K562 (cell line): ENCODE measurements around the gene PRUNE1. TPM values are rescaled to one million over a fixed set of nuclear protein-coding genes. Genes with fewer than 3 reads are reported as not detected.

ENCODE experiments used
- ATAC-seq: fragments of 200-7000 bp; cut with Tn5 transposase; 3 replicates; pipeline ENCODE4 v1.9.1; 2020; ENCODE audit warnings: moderate library complexity
- BruUV-seq: library from RNA; stranded (reverse); fragments of 400-500 nt; replicated peaks from 2 replicates; lab custom pipeline; 2021; lab: Mats Ljungman, UMichigan
- CTCF ChIA-PET: fragments of 300-600 bp; formaldehyde crosslinking; extraction: SDS; loops from one replicate; lab custom pipeline; 2021; ENCODE audit warnings: low intra/inter-chr PET ratio; lab: Yijun Ruan, JAX
- POLR2A ChIA-PET: fragments of 300-600, 350-650 bp; sonication (Branson Sonifier 250); formaldehyde crosslinking; extraction: SDS; loops from one replicate; lab custom pipeline; 2021; ENCODE audit warnings: antibody characterized with exemption, inconsistent platforms; lab: Yijun Ruan, JAX
- DNase-seq, 4 experiments: peaks; one replicate each; pipeline versions ENCODE4 v3.0.0 to v3.0.0-alpha.2; 2011 to 2018; ENCODE audit warnings: low spot score in 3 of 4, mixed read lengths in 3 of 4; ENCODE audit errors: extremely low read depth in 1 of 4
- FAIRE-seq: peaks from 2 replicates; lab custom pipeline; 2011; peaks lifted over from hg19 to GRCh38; lab: Jason Lieb, UNC
- H2AFZ ChIP-seq: 2 replicates; pipeline ENCODE4 v1.6.0; 2011; ENCODE audit warnings: low read depth, low read length, control low read depth, inconsistent platforms
- H3K27ac ChIP-seq: fragments of 200-600 bp; 3 replicates; pipeline ENCODE4 v1.8.0; 2011; ENCODE audit warnings: low read depth, mild to moderate bottlenecking, control low read depth, inconsistent platforms, low read length, moderate library complexity, mixed read lengths; ENCODE audit errors: extremely low read depth
- H3K27me3 ChIP-seq, 2 experiments: fragments of 300-600 bp in 1 of 2; 2 replicates in 1 of 2; 3 replicates in 1 of 2; pipeline versions ENCODE4 v1.6.0 to v1.8.0; 2011; ENCODE audit warnings: inconsistent platforms in 2 of 2, low read length in 2 of 2, mild to moderate bottlenecking in 1 of 2, mixed read lengths in 1 of 2, moderate library complexity in 1 of 2; ENCODE audit not compliant: control insufficient read depth in 2 of 2, insufficient read depth in 2 of 2
- H3K36me3 ChIP-seq: fragments of 300-600 bp; 3 replicates; pipeline ENCODE4 v1.8.0; 2011; ENCODE audit warnings: mild to moderate bottlenecking, low read length, inconsistent platforms; ENCODE audit not compliant: control insufficient read depth, insufficient read depth
- H3K4me1 ChIP-seq, 2 experiments: fragments of 200-600 bp in 1 of 2; replicated peaks in 1 of 2; 2 replicates in 1 of 2; 3 replicates in 1 of 2; pipeline versions ENCODE4 v1.5.1 to v1.8.0; 2011; ENCODE audit warnings: inconsistent platforms in 2 of 2, low read length in 2 of 2, mild to moderate bottlenecking in 1 of 2, mixed read lengths in 1 of 2, moderate library complexity in 1 of 2; ENCODE audit not compliant: control insufficient read depth in 2 of 2, insufficient read depth in 2 of 2
- H3K4me2 ChIP-seq: 2 replicates; pipeline ENCODE4 v1.6.1; 2011; ENCODE audit warnings: low read length, control low read depth, inconsistent platforms, mixed read lengths; ENCODE audit not compliant: insufficient read depth
- H3K4me3 ChIP-seq: fragments of 200-600 bp; sonication (generic), shearing (Covaris generic); 2 replicates; pipeline ENCODE4 v1.5.1; 2016; ENCODE audit warnings: control low read depth, inconsistent platforms
- H3K79me2 ChIP-seq: fragments of 200-600 bp; 3 replicates; pipeline ENCODE4 v1.8.0; 2011; ENCODE audit warnings: low read length, inconsistent platforms; ENCODE audit not compliant: control insufficient read depth, insufficient read depth
- H3K9ac ChIP-seq, 2 experiments: 2 replicates each; pipeline versions ENCODE4 v1.6.0 to v1.6.1; 2011; ENCODE audit warnings: low read depth in 2 of 2, low read length in 2 of 2, control low read depth in 1 of 2, inconsistent platforms in 1 of 2, mild to moderate bottlenecking in 1 of 2, mixed read lengths in 1 of 2; ENCODE audit not compliant: insufficient read depth in 1 of 2
- H3K9me1 ChIP-seq: one replicate; pipeline ENCODE4 v1.6.0; 2011; ENCODE audit warnings: inconsistent platforms, mild to moderate bottlenecking, low read length, moderate library complexity; ENCODE audit not compliant: control insufficient read depth, insufficient read depth
- H3K9me3 ChIP-seq: replicated peaks from 2 replicates; pipeline ENCODE4 v1.5.1; 2011; ENCODE audit warnings: low read depth, low read length, inconsistent platforms; ENCODE audit not compliant: control insufficient read depth, insufficient read depth
- H4K20me1 ChIP-seq: replicated peaks from 2 replicates; pipeline ENCODE4 v1.6.1; 2011; ENCODE audit warnings: low read length, inconsistent platforms, mixed read lengths; ENCODE audit not compliant: control insufficient read depth, insufficient read depth
- BACH1 ChIP-seq: fragments of 200-800 bp; sonication (Bioruptor generic); IDR thresholded peaks from 2 replicates; pipeline ENCODE4 v1.6.1; 2016; ENCODE audit warnings: missing genetic modification characterization, missing compliant biosample characterization
- FIP1L1 ChIP-seq: fragments of 200-400 bp; formaldehyde crosslinking; IDR thresholded peaks from 2 replicates; pipeline ENCODE4 v1.6.1; 2018; ENCODE audit warnings: mild to moderate bottlenecking, low read depth, low read length; ENCODE audit not compliant: poor library complexity, severe bottlenecking
- GABPB2 ChIP-seq: fragments of 250-450 bp; sonication (Bioruptor Pico); conservative IDR thresholded peaks from 2 replicates; pipeline ENCODE4 v1.5.1; 2021; ENCODE audit warnings: mild to moderate bottlenecking
- GTF2A2 ChIP-seq: IDR thresholded peaks from 2 replicates; pipeline ENCODE4 v1.6.1; 2016; ENCODE audit warnings: mild to moderate bottlenecking, missing genetic modification characterization, missing compliant biosample characterization
- HDAC8 ChIP-seq: fragments of 450-650 bp; IDR thresholded peaks from 2 replicates; pipeline ENCODE4 v1.6.1; 2016; ENCODE audit warnings: mild to moderate bottlenecking, missing genetic modification characterization, moderate library complexity, missing compliant biosample characterization
- MTA2 ChIP-seq: fragments of 450-650 bp; IDR thresholded peaks from 2 replicates; pipeline ENCODE4 v1.6.1; 2016; ENCODE audit warnings: low read depth
- NRF1 ChIP-seq, 2 experiments: fragments of 450-650 bp; IDR thresholded peaks in 1 of 2; conservative IDR thresholded peaks in 1 of 2; 2 replicates each; pipeline ENCODE4 v1.6.1; 2014; ENCODE audit warnings: mild to moderate bottlenecking in 2 of 2
- PHF8 ChIP-seq: fragments of 200-600 bp; sonication (generic); IDR thresholded peaks from 2 replicates; pipeline ENCODE4 v1.6.1; 2012; ENCODE audit warnings: mixed run types, mild to moderate bottlenecking, inconsistent platforms, low read length, moderate library complexity, borderline replicate concordance
- RB1 ChIP-seq: fragments of 450-650 bp; IDR thresholded peaks from 2 replicates; pipeline ENCODE4 v1.6.1; 2017; ENCODE audit warnings: low read depth, mild to moderate bottlenecking
- SMAD4 ChIP-seq: fragments of 250-450 bp; sonication (Bioruptor Pico); conservative IDR thresholded peaks from 2 replicates; pipeline ENCODE4 v1.8.0; 2021; ENCODE audit warnings: inconsistent platforms, mild to moderate bottlenecking, moderate library complexity
- SREBF2 ChIP-seq: sonication (generic); formaldehyde crosslinking; IDR thresholded peaks from 2 replicates; pipeline ENCODE4 v1.4.0; 2020; ENCODE audit warnings: mild to moderate bottlenecking, missing genetic modification reagents
- ZFPM2 ChIP-seq: fragments of 250-450 bp; sonication (Bioruptor Pico); IDR thresholded peaks from 2 replicates; pipeline ENCODE4 v1.5.1; 2022; ENCODE audit warnings: mild to moderate bottlenecking
- ZNF23 ChIP-seq: fragments of 250-450 bp; sonication (Bioruptor Pico); IDR thresholded peaks from 2 replicates; pipeline ENCODE4 v1.4.0; 2020; ENCODE audit warnings: mild to moderate bottlenecking
- ZNF589 ChIP-seq: fragments of 200-800 bp; sonication (Bioruptor generic); IDR thresholded peaks from 2 replicates; pipeline ENCODE4 v1.6.1; 2016; ENCODE audit warnings: low read depth, missing genetic modification characterization, missing compliant biosample characterization
- WGBS: fragments of 100-300 bp; shearing (Covaris generic); methylation state at CpG from one replicate; pipeline ENCODE4 v1.1.6; 2016; ENCODE audit warnings: low coverage, mixed read lengths; ENCODE audit not compliant: insufficient coverage; ENCODE audit errors: missing lambda C conversion rate; 5-methylcytosine and 5-hydroxymethylcytosine counted together
- in situ Hi-C: fragments of 300-500 bp; cut with MboI; formaldehyde crosslinking; loops from 4 replicates; pipeline ENCODE4 v1.15.0; 2018; ENCODE audit warnings: inconsistent platforms, mixed read lengths
- intact Hi-C: fragments of 100-400 bp; cut with micrococcal nuclease; formaldehyde crosslinking; loops from 2 replicates; pipeline ENCODE4 v1.14.2; 2022
- polyA plus RNA-seq, 8 experiments: library from polyadenylated mRNA; depleted of rRNA in 4 of 8; stranded (reverse) in 5 of 8; unstranded in 3 of 8; fragments of >200 nt; fragmentation: Nextera tagmentation in 2 of 8; fragmentation: Illumina TruSeq in 1 of 8; extraction: Ambion mirVana in 2 of 8; extraction: Trizol in 1 of 8; gene quantifications; 2 replicates each; pipeline versions ENCODE4 v1.2.1 to v1.2.3, GENCODE V29; 2011 to 2014; ENCODE audit warnings: inconsistent platforms in 1 of 8, missing spikeins in 1 of 8
- total RNA-seq, 7 experiments: library from RNA; depleted of rRNA in 6 of 7; stranded (reverse); fragments of >200 nt in 6 of 7; fragmentation: Illumina TruSeq in 2 of 7; extraction: Trizol in 2 of 7; gene quantifications; 2 replicates each; pipeline versions ENCODE4 v1.2.1 to v1.2.3, GENCODE V29; 2011 to 2021; ENCODE audit warnings: low replicate concordance in 1 of 7
- TF ChIP-seq, protein P1 (sequence below): fragments of 450-650 bp; IDR thresholded peaks from 2 replicates; pipeline ENCODE4 v1.6.1; 2017; ENCODE audit warnings: antibody characterized with exemption, mild to moderate bottlenecking
- TF ChIP-seq, protein P2 (sequence below): sonication (generic); formaldehyde crosslinking; IDR thresholded peaks from 2 replicates; pipeline ENCODE4 v1.8.0; 2022; ENCODE audit warnings: mild to moderate bottlenecking, missing genetic modification reagents

The PRUNE1 gene
- total and polyA plus RNA-seq, 9 of the 15 experiments (the other 6 are each of a cell fraction or from before 2014, with no cell fraction given): 16.7 to 48.3 (median 26.2) TPM

DNA sequence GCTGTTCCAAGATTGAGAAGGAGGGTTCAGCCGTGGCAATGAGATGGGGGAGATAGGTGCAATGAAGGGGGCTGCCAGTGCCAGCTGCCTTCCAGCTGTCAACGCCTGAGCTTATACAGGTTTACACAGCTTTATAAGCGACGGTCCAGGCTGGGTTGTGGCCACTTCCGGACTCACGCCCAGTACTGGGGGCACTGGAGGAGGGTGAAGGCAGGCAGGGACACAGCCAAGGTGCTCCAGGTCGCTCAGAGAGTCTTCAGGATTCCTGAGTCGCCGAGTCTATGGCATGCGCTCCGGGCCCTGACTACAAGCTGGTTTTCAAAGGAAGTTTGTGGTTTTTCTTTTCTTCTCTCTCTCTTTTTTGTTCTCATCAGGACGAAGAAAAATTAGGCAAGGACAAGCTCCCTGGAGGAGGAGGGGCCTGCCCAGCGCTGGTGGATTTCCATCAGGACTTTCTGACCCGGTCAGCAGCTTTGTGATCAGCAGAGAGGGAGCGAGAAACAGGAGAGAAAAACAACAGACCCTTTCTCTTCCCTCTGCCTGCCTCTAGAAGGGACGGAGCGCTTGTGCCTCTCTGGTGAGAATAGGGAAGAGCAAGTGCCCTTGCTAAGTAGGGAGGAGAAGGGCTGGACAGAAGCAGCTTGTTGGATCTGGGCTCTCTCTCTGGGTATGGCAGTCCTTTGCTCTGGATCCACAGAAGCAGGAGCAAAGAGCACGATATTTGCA, 1.8 kb upstream of the PRUNE1 start, which contains the start of gene MINDY1:
TSS of gene MINDY1 (minus strand) at position 576 of the 726 bp plus-strand sequence. CDS start 4,285 bp downstream, outside the sequence.
- no peaks in the 10 kb centered on the region for H3K27me3 ChIP-seq
- peaks cover 6% of the 10 kb centered on the region; the same call in 1 of the 3 replicates for H3K36me3 ChIP-seq
- peak within 1 kb of the TSS; percentile 88 for H3K9ac ChIP-seq
- peak within 1 kb of the TSS; percentile 100 for H3K4me2 ChIP-seq
- TSS peak; percentile 62 for BruUV-seq
- 0% methylated on average over 16 of the region's 18 CpGs for WGBS
- peak within 1 kb of the TSS; percentile 89 for H2AFZ ChIP-seq
- FAIRE-seq: peak; percentile 87
- H3K4me3 ChIP-seq: peak within 1 kb of the TSS; percentile 87
- peak; percentile 83 for ATAC-seq
- in situ Hi-C loops: no loop called here
- H3K4me1 ChIP-seq: peaks cover 40 to 53% of the 10 kb centered on the region in 2 experiments
- DNase-seq: peak; percentile 67 to 89 (median 76)
- peak within 1 kb of the TSS; percentile 75 for H3K27ac ChIP-seq
- H4K20me1 ChIP-seq: no peaks in the 10 kb centered on the region
- intact Hi-C loops: loop anchor here (2.0 to 5.0 kb wide), 3 partner anchors 28 to 66 kb away; partner anchors contain the start of genes CDC42SE1 and GABPB2
- ChIA-PET CTCF (interaction anchor here (0.6 to 1.9 kb wide), 3 partner anchors 10 to 750 kb away, joined by 3 to 12 read pairs (median 5); no protein-coding TSS in a partner anchor), POLR2A (interaction anchor here (0.5 to 2.9 kb wide), 28 partner anchors 9 to 900 kb away, joined by 3 to 22 read pairs (median 3); partner anchors contain the start of genes ANXA9, CERS2 and MCL1)
- peaks cover 41% of the 10 kb centered on the region for H3K79me2 ChIP-seq
- no peaks in the 10 kb centered on the region for H3K9me3 ChIP-seq
- no peaks in the 10 kb centered on the region for H3K9me1 ChIP-seq
- TF ChIP-seq BACH1 (tag) (no peak), FIP1L1 (no peak), GTF2A2 (tag) (no peak), NRF1 (conservative IDR thresholded peaks at IDR 0.05 in 1 of 2, IDR thresholded peaks at IDR 0.05 in 1 of 2) (peak in 1 of 2 experiments; percentile 36; a peak in 1 of 4 replicates), MTA2 (0 out of 2 replicates have a peak, but pooled peaks have one; percentile 5), PHF8 (peak; percentile 50; the same call in 1 of the 2 replicates), ZNF23 (CRISPR knock-in tag) (no peak), ZNF589 (0 out of 2 replicates have a peak, but pooled peaks have one; percentile 56), HDAC8 (no peak), GABPB2 (CRISPR knock-in tag) (no peak), ZFPM2 (no peak), SMAD4 (0 out of 2 replicates have a peak, but pooled peaks have one; percentile 30), SREBF2 (CRISPR knock-in tag) (no peak), RB1 (0 out of 2 replicates have a peak, but pooled peaks have one; percentile 41)
- TF ChIP-seq, protein P1, sequence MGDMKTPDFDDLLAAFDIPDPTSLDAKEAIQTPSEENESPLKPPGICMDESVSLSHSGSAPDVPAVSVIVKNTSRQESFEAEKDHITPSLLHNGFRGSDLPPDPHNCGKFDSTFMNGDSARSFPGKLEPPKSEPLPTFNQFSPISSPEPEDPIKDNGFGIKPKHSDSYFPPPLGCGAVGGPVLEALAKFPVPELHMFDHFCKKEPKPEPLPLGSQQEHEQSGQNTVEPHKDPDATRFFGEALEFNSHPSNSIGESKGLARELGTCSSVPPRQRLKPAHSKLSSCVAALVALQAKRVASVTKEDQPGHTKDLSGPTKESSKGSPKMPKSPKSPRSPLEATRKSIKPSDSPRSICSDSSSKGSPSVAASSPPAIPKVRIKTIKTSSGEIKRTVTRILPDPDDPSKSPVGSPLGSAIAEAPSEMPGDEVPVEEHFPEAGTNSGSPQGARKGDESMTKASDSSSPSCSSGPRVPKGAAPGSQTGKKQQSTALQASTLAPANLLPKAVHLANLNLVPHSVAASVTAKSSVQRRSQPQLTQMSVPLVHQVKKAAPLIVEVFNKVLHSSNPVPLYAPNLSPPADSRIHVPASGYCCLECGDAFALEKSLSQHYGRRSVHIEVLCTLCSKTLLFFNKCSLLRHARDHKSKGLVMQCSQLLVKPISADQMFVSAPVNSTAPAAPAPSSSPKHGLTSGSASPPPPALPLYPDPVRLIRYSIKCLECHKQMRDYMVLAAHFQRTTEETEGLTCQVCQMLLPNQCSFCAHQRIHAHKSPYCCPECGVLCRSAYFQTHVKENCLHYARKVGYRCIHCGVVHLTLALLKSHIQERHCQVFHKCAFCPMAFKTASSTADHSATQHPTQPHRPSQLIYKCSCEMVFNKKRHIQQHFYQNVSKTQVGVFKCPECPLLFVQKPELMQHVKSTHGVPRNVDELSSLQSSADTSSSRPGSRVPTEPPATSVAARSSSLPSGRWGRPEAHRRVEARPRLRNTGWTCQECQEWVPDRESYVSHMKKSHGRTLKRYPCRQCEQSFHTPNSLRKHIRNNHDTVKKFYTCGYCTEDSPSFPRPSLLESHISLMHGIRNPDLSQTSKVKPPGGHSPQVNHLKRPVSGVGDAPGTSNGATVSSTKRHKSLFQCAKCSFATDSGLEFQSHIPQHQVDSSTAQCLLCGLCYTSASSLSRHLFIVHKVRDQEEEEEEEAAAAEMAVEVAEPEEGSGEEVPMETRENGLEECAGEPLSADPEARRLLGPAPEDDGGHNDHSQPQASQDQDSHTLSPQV: 0 out of 2 replicates have a peak, but pooled peaks have one; percentile 61
- TF ChIP-seq, protein P2, sequence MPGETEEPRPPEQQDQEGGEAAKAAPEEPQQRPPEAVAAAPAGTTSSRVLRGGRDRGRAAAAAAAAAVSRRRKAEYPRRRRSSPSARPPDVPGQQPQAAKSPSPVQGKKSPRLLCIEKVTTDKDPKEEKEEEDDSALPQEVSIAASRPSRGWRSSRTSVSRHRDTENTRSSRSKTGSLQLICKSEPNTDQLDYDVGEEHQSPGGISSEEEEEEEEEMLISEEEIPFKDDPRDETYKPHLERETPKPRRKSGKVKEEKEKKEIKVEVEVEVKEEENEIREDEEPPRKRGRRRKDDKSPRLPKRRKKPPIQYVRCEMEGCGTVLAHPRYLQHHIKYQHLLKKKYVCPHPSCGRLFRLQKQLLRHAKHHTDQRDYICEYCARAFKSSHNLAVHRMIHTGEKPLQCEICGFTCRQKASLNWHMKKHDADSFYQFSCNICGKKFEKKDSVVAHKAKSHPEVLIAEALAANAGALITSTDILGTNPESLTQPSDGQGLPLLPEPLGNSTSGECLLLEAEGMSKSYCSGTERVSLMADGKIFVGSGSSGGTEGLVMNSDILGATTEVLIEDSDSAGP (CRISPR knock-in tag): no peak
